ENCODE results near the gene FOXE3.
"Not testable (repeated sequence)": the region's sequence is repeated elsewhere in the genome, so short reads cannot be mapped to it uniquely, and the experiment has no call there.

DNA sequence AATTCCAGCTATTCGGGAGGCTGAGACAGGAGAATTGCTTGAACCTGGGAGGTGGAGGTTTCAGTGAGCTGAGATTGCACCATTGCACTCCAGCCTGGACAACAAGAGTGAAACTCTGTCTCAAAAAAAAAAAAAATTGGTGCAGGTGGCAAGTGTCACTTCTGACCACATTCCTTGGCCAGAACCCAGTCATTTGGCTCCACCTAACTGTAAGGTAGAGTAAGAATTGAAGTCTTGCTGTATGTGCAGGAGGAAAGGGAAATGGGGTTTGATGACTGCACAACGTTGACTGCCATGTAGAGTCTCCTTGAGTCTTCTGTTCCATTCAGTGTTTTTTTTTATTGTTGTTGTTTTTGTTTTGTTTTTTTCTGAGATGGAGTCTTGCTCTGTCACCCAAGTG lies 37.8 kb downstream of the FOXE3 start:
- TF ChIP-seq, protein P1, sequence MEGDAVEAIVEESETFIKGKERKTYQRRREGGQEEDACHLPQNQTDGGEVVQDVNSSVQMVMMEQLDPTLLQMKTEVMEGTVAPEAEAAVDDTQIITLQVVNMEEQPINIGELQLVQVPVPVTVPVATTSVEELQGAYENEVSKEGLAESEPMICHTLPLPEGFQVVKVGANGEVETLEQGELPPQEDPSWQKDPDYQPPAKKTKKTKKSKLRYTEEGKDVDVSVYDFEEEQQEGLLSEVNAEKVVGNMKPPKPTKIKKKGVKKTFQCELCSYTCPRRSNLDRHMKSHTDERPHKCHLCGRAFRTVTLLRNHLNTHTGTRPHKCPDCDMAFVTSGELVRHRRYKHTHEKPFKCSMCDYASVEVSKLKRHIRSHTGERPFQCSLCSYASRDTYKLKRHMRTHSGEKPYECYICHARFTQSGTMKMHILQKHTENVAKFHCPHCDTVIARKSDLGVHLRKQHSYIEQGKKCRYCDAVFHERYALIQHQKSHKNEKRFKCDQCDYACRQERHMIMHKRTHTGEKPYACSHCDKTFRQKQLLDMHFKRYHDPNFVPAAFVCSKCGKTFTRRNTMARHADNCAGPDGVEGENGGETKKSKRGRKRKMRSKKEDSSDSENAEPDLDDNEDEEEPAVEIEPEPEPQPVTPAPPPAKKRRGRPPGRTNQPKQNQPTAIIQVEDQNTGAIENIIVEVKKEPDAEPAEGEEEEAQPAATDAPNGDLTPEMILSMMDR (conservative IDR thresholded peaks at IDR 0.05; ENCODE audit: low read depth, low read length) = not testable (repeated sequence)
- TF ChIP-seq EZH2phosphoT487 (IDR thresholded peaks at IDR 0.05; ENCODE audit: borderline replicate concordance, low read length) = not testable (repeated sequence)

Data from PC-3 (cell line).